GM19397 (cell line): ENCODE measurements around the gene MYO10.

Source experiments
- ATAC-seq: cut with Tn5 transposase; IDR thresholded peaks from one replicate; pipeline ENCODE4 v1.9.1; 2021; ENCODE audit warnings: mild to moderate bottlenecking, moderate library complexity; ENCODE audit not compliant: unreplicated experiment

MYO10 gene

DNA sequence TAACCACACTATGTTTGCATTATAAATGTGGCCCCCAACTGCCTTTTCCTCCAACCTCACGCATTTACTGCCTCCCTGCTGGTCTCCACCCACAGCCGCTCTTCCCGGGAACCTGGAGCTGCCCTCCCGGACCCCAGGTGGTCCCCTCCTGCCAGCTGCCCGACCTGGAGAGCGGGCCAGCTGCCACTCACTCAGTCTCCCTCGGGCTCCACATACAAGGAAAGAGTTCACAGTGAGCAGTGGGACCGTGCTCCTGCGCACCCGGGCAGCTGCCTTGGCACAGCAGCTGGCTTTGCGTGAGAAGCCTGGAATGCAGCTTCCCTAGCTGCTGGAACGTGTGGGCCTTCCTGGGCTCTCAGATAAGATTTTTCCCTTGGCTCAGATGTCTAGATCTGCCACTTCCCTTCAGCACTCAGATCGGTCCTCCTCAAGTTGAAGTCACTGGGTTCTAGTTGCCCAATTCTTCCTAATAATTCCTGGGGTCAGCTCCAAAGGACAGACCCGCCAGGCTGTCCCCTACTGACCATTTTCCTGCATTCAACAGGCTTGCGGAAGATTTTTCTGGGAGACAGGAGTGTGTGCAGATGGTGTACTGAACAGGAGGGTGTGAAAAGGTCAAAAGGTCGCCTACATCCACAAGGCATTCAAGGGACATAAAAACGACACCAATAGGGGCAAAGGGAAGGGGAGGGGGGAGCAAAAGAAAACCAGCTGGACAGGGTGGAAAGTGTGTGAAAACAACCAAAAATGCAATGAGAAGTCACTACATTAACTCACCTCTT is 69.1 kb downstream of the MYO10 start:
- ATAC-seq: no peak

GRCh38 chr5:16866273-16866672 is 69.8 kb downstream of the MYO10 start:
- ATAC-seq: no peak

- ATAC-seq: no peak
These were observed 70.9 kb downstream of the MYO10 start for GRCh38 chr5:16865151-16865550.

- no peak for ATAC-seq
These were observed 71.4 kb downstream of the MYO10 start for GRCh38 chr5:16864631-16865131.

- no peak for ATAC-seq
These were observed 72.6 kb downstream of the MYO10 start for GRCh38 chr5:16863469-16863946.

DNA sequence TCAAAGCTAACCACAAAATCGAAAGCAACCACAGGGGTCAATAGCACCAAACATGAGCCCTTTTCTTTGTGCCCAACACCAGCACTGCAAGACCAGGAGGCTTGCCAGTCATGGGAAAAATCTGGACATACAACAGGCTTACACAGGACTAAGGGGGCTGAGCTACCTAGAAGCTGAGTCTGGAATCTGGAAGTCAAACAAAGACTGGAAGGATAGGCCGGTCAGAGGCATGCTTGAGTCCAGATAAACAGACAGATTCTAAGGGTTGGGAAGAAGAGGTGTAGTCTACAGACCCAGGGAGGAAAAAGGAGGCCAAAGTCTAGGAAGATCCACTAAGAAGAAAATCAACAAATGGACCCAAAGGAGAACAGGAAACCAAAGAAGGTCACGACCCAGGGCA is 73.3 kb downstream of the MYO10 start:
- ATAC-seq: no peak

DNA sequence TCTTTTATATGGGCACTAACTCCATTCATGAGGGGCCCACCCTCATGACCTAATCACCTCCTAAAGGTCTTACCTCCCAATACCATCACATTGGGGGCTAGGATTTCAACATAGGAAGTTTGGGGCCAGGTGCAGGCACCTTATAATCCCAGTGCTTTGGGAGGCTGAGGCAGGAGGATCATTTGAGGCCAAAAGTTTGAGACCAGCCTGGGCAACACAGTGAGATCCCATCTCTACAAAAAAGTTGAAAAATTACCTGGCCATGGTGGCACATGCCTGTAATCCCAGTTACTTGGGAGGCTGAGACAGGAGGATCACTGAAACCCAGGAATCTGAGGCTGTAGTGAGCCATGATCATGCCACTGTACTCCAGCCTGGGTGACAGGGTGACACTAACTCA is 76.7 kb downstream of the MYO10 start:
- no peak for ATAC-seq

- no peak for ATAC-seq
These were observed 77.9 kb downstream of the MYO10 start for GRCh38 chr5:16858151-16858550.

GRCh38 chr5:16857635-16858034 is 78.5 kb downstream of the MYO10 start:
- no peak for ATAC-seq

DNA sequence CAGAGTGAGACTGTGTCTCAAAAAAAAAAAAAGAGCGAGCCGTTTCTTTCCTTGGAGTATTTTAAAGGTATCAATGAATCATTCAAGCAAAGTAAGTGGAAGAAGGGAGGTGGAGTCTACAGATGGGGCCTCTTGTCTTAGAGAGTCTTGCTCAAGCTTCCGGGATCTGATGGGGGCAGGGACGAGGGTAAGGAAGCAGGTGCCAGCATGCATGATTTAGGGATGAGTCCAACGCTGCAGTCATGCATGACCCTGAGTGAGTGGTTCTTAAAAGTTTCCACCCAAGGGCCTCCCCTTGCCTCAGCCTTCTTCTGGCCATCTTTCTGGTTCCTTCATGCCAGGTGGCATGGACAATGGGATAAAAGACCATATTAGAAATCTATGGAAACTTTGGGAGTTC is 79.6 kb downstream of the MYO10 start:
- no peak for ATAC-seq

DNA sequence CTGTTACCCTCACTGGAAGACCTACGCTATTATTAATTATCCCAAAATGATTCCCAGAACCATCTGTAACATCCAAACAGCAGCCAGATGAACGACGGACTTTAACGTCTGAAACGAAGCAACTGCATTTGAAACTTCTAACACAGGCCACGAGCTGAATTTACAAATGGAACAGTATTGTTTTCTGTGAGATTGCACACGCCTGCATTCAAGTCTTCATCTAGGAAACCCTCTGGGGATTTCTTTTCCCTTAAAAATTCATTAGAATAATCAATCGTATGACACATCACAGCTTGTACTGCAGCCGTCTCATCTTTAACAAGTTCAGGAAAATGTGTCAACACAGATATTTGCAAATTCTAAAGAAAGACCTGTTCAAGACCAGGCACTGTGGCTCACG is 80.2 kb downstream of the MYO10 start:
- no peak for ATAC-seq

DNA sequence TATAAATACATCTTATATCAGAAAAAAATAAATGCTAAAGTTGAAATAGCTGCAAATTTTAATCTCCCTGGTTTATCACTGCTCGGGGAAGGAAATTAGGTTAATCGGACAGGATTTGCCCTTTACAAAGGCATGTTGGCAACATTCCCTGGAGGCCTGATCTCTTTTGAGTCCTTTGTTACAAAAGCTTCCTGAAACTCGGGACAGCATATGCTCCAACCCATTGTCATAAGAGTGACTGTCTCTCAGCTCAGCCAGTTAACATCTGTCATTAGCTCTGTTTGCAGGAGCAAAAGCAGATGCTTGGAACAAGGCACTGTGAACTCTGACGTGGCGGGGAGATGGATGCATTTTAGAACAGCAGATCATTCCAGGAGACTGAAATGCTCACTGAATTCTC is 80.6 kb downstream of the MYO10 start:
- ATAC-seq: no peak

DNA sequence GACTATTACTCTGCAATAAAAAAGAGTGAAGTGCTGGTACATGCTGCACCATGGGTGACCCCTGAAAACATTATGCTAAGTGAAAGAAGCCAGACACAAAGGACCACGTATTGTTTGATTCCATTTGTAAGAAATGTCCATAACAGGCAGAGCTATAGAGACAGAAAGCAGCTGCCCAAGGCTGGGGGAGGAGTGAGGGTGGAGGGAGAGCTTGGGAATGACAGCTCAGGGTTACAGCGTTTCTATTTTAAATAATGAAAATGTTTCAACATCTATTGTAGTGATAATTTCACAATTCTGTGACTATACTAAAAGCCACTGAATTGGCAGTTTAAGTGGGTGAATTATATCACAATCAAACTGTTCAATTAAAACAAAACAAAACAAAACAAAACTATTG is 81.7 kb downstream of the MYO10 start:
- ATAC-seq: no peak

DNA sequence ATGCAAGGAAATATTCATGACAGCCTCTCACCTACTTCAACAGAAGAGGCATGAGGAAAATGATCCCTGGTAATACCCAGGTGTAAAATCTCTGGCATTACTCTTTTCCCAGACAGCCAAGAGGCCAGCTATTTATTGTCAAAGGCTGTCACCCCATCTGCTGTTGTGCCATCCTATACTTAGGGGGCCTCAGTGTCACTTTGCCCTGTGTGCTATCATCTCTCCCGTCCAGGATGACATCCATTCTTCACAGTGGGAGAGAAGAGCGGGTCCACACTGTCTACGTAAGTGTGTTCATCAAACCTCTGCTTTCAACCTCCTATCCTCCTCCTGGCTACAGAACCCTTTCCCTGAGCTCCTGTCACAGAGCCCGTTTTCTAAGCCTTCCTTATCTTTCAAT is 82.6 kb downstream of the MYO10 start:
- ATAC-seq: no peak

DNA sequence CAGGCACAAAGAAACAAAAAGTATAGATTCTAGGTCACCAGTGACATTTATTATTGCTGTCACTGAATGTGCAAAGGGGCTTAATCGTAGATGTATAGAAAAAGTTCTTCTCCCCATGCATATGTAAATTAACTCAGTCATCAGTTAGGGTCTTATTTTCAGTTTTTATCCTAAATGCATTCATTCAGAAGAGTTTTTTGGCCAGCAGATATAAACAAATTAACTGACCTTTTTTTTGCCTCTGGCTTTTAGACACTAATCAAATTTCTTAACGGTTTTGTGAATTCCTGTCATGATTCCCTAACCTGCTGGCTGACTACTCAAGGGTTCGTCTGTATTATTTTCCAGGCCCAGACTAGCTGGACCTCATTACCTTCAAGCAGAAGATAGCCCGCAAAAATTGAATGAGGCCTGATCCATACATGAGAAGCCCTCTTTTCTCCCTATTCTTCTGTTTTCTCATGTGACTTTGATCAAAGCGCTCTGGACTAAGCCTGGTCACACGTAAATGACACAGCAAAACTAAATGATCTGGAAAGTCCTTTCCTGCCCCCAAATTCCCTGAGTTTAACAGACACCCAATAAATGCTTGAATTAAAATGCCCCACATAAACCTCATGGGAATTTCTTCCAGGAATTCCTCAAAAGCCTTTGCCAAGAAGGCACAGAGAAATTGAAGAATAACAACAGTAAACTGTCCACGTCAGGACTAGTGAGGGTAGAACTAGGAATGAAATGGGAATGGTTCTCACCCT is 83.7 kb downstream of the MYO10 start:
- no peak for ATAC-seq

GRCh38 chr5:16849775-16850174 is 86.3 kb downstream of the MYO10 start:
- no peak for ATAC-seq

DNA sequence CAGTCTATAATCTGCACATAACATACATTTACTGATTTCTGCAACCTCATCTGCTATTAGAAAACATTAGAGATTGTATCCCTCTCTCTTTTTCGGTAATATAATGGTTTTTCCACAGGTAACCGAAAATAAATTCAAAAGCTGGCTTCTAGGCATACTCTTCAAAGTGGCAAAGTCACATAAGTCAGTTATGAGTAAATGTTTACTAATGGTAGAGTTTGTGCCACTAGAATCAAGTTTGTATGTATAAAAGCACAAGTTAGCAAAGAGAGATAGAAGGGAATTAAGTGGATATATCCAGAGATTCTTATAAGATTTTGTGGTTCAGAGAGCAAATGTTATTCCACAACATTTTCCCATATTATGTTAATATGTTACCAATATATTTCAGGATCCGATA is 86.9 kb downstream of the MYO10 start:
- no peak for ATAC-seq

- ATAC-seq: no peak
These were observed 91.1 kb downstream of the MYO10 start for GRCh38 chr5:16844952-16845351.

DNA sequence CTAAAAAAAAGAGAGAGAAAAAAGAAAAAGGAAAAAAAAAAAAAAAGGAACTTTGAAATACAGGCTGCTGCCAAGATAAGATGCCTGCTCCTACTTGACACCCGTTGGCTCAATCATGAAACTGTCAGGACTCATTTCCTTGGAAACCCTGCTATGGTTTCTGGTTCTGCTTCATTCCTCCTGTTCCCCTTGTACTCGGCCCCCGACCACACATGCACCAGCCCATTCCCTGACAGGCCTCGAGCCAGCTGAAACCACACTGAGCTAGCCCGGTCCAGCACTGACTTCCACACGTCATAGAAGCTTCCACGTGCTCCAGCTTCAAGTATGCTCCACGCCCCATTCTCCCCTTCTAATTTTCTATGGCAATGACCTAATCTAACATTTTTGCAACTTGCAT is 93.2 kb downstream of the MYO10 start:
- no peak for ATAC-seq

- no peak for ATAC-seq
These were observed 94.7 kb downstream of the MYO10 start for GRCh38 chr5:16841416-16841815.

GRCh38 chr5:16837305-16837704 is 98.8 kb downstream of the MYO10 start:
- no peak for ATAC-seq

DNA sequence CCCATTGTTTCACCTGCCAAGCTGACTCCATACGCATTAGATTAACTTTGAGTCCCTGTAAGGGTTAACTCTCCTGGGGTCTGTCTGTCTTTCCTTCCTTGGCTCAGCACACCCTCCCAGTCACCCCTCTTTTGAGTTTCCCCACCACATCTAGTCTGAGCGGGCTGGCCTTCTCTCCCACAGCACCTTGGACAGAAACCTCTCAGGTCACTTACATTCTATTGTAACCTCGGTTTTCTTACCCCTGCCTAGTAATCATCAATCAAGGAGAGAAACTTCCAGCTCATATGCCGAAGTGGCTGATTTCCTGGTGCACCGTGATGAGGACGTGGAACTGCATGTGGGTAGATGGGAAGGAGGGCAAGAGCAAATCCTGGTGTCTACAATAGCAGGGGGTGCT is 102.1 kb downstream of the MYO10 start:
- no peak for ATAC-seq
